T-helper 17 cell (primary cell): ENCODE results near the gene PHLDA1. TPM values are rescaled to one million over a fixed set of nuclear protein-coding genes. Genes with fewer than 3 reads are reported as not detected.
A peak's percentile ranks its signal among the peaks of the same experiment; 100 is the strongest.
"Not testable (repeated sequence)": the region's sequence is repeated elsewhere in the genome, so short reads cannot be mapped to it uniquely, and the experiment has no call there.

Experiments used
- ATAC-seq: fragments of 150-1000 bp; cut with Tn5 transposase; 2 replicates; pipeline ENCODE4 v1.10.0; 2021; ENCODE audit warnings: mild to moderate bottlenecking, moderate library complexity
- DNase-seq, 3 donors: peaks; one replicate each; pipeline versions ENCODE4 v3.0.0 to v3.0.0-alpha.2; 2020 to 2021
- H3K9me3 ChIP-seq: one replicate; pipeline ENCODE4 v1.7.0; 2013; ENCODE audit warnings: low read length, mild to moderate bottlenecking; ENCODE audit not compliant: control insufficient read depth, poor library complexity, severe bottlenecking
- H3K27ac Mint-ChIP-seq: one replicate; pipeline ENCODE4 v1.8.0; 2022; ENCODE audit warnings: mild to moderate bottlenecking, moderate library complexity, mixed read lengths
- H3K27me3 Mint-ChIP-seq: one replicate; pipeline ENCODE4 v1.8.0; 2022; ENCODE audit warnings: mixed read lengths
- H3K36me3 Mint-ChIP-seq: one replicate; pipeline ENCODE4 v1.8.0; 2022; ENCODE audit warnings: low read depth, mixed read lengths
- H3K4me1 Mint-ChIP-seq: one replicate; pipeline ENCODE4 v1.8.0; 2022; ENCODE audit warnings: mild to moderate bottlenecking, mixed read lengths
- H3K4me3 Mint-ChIP-seq: one replicate; pipeline ENCODE4 v1.8.0; 2022; ENCODE audit warnings: mild to moderate bottlenecking, moderate library complexity, mixed read lengths
- total RNA-seq, 4 donors: library from RNA in 2 of 4; stranded (reverse) in 2 of 4; gene quantifications; one replicate each; pipeline ENCODE4 v1.2.3 and lab custom pipeline; 2022 to 2026

The PHLDA1 gene
- total RNA-seq, 2 donors from 2014 or later: 22.2 to 23.6 TPM

DNA sequence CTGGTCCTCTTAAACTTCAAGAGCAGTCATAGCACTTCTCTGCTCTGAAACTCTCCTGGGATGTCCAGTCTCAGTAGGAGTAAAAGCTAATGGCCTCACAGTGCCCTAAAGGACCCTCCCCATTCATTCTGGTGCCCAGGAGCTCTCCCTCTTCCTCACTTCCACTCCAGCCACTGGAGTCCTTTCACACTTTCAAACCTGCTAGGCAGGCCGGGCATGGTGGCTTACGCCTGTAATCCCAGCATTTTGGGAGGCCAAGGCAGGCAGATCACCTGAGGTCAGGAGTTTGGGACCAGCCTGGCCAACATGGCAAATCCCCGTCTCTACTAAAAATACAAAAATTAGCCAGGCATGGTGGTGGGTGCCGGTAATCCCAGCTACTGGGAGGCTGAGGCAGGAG lies 47.7 kb downstream of the PHLDA1 start:
- H3K27me3 Mint-ChIP-seq, DNase-seq, ATAC-seq, H3K9me3 ChIP-seq, H3K36me3 Mint-ChIP-seq: not testable (repeated sequence)
- H3K27ac Mint-ChIP-seq: peak overlapping the region; percentile 91
- peak overlapping the region; percentile 78 for H3K4me3 Mint-ChIP-seq
- H3K4me1 Mint-ChIP-seq: peaks cover 39% of the 10 kb centered on the region

DNA sequence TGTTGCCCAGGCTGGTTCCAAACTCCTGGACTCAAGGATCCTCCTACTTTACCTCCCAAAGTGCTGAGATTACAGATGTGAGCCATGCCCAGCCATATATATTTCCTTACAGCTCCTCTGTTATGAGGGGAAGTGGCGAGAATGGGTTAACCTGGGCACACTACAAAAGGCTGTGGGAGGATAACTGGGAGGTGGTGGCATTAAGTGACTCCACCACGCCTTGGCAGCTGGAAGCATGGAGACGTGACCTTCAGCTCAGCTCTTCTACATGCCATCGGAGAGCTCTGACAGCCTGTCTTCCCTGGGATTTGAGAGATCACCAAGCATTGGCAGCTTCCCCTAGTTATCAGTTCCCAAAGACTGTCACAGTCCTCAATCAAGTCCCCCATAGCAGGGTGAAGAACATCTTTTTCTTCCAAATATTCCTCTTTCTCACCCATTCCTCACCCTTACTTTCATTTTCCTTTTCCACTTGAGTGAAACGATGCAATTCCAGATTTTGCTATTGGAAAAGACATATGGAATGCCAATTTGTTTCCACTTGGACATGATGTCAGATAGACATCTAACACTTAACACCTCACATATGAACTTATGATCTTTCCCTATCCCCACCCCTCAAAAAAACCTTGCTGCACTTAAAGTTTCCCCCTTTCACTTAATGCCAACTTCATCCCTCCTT lies 48.5 kb downstream of the PHLDA1 start:
- peaks cover 44% of the 10 kb centered on the region for H3K4me1 Mint-ChIP-seq

DNA sequence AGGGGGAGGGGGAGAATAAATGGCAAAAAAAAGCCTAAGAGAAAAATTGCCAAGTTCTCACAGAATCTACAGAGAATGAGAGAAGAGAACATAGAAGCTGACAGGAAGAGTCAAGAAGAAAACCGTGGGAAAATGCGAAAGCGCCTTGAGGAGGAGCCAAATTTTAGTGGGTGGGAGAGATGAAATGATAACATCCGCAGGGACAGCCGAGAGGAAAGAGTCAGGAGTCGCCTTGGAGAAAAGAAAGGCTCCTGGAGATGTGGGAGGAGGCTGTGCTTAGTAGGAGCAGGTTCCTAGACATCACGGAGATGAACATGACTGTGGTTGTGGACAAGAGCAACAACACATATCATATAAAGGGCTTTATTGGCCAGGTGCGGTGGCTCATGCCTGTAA lies 49.4 kb downstream of the PHLDA1 start:
- H3K4me3 Mint-ChIP-seq: peak overlapping the region; percentile 15
- ATAC-seq (no peak), DNase-seq (no peak)
- H3K27ac Mint-ChIP-seq: no peak overlapping the region
- peaks cover 51% of the 10 kb centered on the region for H3K4me1 Mint-ChIP-seq
- H3K27me3 Mint-ChIP-seq: no peaks in the 10 kb centered on the region
- H3K36me3 Mint-ChIP-seq: no peaks in the 10 kb centered on the region
- H3K9me3 ChIP-seq: no peaks in the 10 kb centered on the region

More for the DNA sequence above, 48.5 kb downstream of the PHLDA1 start:
- Mint-ChIP-seq H3K4me3 (peak overlapping the region; percentile 78), H3K27ac (peak overlapping the region; percentile 91), H3K36me3 (no peaks in the 10 kb centered on the region), H3K27me3 (no peaks in the 10 kb centered on the region)
- no peaks in the 10 kb centered on the region for H3K9me3 ChIP-seq
- no peak for ATAC-seq
- no peak for DNase-seq

DNA sequence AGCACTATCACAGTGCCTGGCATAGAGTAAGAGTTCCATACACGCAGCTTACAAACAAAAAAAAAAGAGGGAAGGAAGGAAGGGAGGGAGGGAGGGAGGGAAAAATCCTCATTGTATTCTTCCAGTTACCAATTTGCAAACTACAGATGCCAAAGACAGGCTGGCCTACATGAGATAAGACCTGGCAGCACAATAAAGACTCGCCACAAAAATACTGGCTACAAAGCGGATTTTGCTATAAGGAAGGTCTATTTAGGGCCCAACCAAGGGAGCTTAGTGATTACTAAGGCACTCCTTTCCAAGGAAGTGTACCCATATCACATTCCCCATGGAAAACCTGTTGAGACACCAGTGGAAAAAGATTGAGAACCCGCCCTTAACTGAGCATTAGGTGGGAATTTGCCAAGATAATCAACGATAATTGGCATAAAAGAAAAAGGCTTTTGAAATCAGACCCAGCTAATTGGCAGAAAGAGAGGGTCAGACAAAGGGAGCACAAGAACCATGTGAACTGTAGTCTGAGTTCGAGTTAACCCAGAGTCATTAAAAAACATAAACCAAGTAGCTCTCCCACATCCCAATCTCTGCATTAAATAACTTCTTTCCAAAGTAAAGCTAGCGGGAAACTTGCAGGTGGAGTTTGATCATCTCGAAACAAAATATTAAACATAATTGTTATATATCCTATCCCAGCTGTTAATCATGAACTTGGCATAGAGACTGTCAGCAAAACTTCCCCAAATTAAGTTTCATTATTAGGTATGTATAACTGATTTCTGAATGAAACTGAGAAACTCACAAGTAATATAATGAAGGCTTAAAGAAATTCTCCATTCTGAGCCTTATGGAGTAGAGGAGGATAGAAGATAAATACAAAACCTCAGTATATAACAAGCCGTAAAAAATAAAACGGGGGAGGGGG lies 50.1 kb downstream of the PHLDA1 start:
- Mint-ChIP-seq H3K4me3 (no peak overlapping the region), H3K27me3 (no peaks in the 10 kb centered on the region), H3K36me3 (no peaks in the 10 kb centered on the region), H3K4me1 (peaks cover 49% of the 10 kb centered on the region), H3K27ac (peak overlapping the region; percentile 34)
- DNase-seq (no peak), ATAC-seq (no peak)
- no peaks in the 10 kb centered on the region for H3K9me3 ChIP-seq

DNA sequence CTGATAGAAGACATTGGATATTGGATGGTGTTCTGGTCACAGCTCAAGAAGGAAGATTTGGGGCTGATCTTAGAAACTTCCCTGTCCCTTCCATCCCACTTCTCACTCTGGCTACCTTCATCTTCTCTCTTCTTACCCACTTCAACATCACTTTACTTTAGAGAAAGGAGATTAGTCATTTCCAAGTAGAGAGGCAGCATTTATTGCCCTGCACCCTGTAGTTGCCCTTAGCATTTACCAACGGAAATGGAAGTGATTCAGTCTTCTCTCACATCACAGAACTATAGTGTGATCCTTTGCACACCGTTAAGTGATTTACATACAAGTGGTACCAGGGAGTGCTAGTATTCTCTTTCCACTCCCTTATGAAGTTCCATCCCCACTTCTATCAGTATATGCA lies 52.4 kb downstream of the PHLDA1 start:
- no peaks in the 10 kb centered on the region for H3K9me3 ChIP-seq
- Mint-ChIP-seq H3K36me3 (no peaks in the 10 kb centered on the region), H3K4me1 (peaks cover 38% of the 10 kb centered on the region), H3K27ac (peak overlapping the region; percentile 98), H3K4me3 (peak overlapping the region; percentile 41), H3K27me3 (no peaks in the 10 kb centered on the region)
- DNase-seq (no peak), ATAC-seq (peak; percentile 48)

DNA sequence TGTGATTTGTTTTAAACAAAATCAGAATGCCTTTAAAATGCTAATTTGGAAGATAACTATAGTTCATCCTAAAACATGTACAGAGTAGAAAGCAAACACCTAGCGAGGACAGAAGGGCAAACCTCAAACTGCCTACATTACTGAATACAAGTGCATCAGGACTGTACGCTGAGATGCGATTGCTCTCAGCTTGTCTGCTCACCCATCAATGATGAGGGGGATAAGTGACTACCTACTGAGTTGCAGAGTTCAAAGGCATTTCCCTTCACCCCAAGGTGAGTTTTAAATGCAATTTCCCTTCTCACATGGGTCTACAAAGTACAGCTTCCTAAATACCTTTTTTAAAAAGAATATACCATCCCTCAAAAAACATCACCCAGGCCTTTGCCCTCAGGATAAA lies 52.9 kb downstream of the PHLDA1 start:
- DNase-seq (no peak), ATAC-seq (no peak)
- H3K27me3 Mint-ChIP-seq: no peaks in the 10 kb centered on the region
- H3K27ac Mint-ChIP-seq: peak overlapping the region; percentile 98
- no peaks in the 10 kb centered on the region for H3K36me3 Mint-ChIP-seq
- H3K4me3 Mint-ChIP-seq: peak overlapping the region; percentile 80
- peaks cover 35% of the 10 kb centered on the region for H3K4me1 Mint-ChIP-seq
- H3K9me3 ChIP-seq: no peaks in the 10 kb centered on the region

DNA sequence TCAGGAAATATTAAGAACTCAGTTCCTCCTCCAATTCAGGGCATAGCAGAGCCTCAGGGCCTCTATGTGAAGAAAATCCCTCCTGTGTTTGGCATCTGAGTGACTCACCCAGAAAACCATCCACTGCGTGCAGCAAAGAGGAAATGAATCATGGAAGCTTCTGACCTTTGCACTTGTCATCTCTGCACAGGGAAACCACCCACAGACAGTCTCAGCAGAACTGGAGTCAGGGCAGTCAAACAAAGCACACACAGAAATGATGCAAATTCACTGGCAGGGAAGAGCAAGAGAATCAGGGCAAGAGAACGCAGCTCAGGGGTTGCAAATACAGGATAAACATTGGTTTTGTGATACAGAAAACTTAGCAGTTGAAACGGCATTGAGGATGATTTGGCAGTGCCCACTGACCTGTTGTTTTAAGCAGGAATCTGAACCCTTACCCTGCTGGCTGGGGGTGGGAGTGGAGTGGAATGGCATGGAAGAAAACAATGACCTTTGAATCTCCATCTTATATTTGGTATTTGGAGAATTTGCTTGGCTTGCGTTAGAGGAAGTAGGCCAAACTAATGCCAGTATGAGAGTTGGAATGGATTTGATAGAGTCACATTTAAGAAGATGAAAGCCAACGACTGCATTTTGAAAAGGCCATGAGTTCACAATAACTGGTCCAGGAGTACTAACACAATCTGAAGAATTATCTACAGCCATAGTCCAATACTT lies 53.5 kb downstream of the PHLDA1 start:
- H3K9me3 ChIP-seq: no peaks in the 10 kb centered on the region
- Mint-ChIP-seq H3K27ac (peak overlapping the region; percentile 98), H3K27me3 (no peaks in the 10 kb centered on the region), H3K4me3 (peak overlapping the region; percentile 80), H3K4me1 (peaks cover 29% of the 10 kb centered on the region), H3K36me3 (no peaks in the 10 kb centered on the region)
- peak; percentile 24 to 62 (median 49) for DNase-seq
- ATAC-seq: peak; percentile 97

DNA sequence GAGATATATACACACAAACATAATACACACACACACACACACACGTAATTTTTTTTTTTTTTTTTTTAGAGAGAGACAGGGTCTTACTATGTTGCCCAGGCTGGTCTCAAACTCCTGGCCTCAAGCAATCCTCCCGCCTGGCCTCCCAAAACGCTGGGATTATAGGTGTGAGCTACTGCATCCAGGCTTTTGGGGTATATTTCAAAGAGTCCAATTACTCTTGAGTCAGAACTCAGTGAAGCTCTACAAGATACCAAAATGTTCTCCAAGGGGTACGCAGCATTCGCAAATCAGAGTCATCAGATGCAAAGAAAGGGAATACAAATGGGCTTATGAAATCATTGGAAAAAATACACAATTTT lies 54.0 kb downstream of the PHLDA1 start:
- Mint-ChIP-seq H3K27me3 (no peaks in the 10 kb centered on the region), H3K4me1 (peaks cover 25% of the 10 kb centered on the region), H3K4me3 (peak overlapping the region; percentile 80), H3K36me3 (no peaks in the 10 kb centered on the region), H3K27ac (peak overlapping the region; percentile 98)
- H3K9me3 ChIP-seq: no peaks in the 10 kb centered on the region
- ATAC-seq (peak; percentile 6), DNase-seq (no peak)

DNA sequence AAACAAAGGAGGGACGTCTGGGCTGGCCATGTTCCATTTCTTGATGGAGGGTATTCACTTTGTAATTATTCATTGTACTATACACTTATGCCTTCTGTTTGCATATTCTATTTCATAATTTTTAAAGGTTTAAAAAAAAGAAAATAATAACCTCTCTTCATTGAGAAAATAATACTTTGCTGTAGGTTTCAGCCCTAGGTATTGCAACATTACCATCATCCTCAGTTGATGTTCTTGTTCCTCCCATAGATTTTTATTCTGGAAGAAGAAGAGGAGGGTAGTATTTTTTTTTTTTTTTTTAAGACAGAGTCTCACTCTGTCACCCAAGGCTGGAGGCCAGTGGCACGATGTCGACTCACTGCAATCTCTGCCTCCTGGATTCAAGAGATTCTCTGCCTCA lies 54.7 kb downstream of the PHLDA1 start:
- H3K27ac Mint-ChIP-seq: peak overlapping the region; percentile 98

DNA sequence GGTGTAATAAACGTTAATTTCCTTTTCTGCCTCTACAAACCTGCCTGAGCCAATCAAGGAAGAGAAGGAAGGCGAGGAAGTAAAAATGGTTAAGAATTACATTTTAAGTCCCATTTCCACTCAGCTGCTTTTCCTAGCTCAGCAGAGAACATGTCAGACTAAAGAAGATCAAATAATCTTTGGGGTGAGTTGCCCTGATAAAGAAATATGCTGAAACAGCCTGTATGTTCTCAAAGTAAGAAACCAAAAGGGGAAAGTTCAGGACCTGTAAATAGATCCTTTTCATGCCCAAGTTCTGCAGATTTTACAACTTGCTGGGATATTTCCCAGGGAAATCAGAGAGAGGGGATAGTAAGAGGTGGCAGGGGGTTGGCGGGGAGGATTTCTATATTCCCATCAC lies 55.5 kb downstream of the PHLDA1 start:
- no peaks in the 10 kb centered on the region for H3K36me3 Mint-ChIP-seq
- H3K9me3 ChIP-seq: no peaks in the 10 kb centered on the region
- no peak overlapping the region for H3K4me3 Mint-ChIP-seq
- no peaks in the 10 kb centered on the region for H3K27me3 Mint-ChIP-seq
- DNase-seq: no peak
- H3K27ac Mint-ChIP-seq: peak overlapping the region; percentile 98
- H3K4me1 Mint-ChIP-seq: peaks cover 22% of the 10 kb centered on the region
- no peak for ATAC-seq

More for the DNA sequence above, 54.7 kb downstream of the PHLDA1 start:
- Mint-ChIP-seq H3K4me3 (no peak overlapping the region), H3K27me3 (no peaks in the 10 kb centered on the region), H3K4me1 (peaks cover 22% of the 10 kb centered on the region), H3K36me3 (no peaks in the 10 kb centered on the region)
- ATAC-seq (no peak), DNase-seq (no peak)
- H3K9me3 ChIP-seq: no peaks in the 10 kb centered on the region

DNA sequence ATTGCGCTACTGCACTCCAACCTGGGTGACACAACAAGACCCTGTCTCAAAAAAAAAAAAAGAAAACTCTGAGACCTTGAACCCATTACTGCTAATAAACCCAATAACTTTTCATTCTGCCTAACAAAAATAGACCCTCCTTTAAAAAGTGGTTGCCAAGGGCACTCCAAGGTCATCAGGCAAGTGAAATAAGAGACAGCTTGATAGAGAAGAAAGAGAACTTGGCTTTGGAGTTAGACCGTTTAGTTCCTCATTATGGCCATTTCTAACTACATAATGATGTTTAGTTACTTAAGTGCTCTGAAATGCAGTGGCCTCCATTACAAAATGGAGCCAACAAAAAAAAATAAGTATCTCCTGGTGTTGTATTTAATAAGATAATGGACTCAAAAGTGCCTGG lies 55.9 kb downstream of the PHLDA1 start:
- peak overlapping the region; percentile 98 for H3K27ac Mint-ChIP-seq
- H3K9me3 ChIP-seq: no peaks in the 10 kb centered on the region
- no peaks in the 10 kb centered on the region for H3K36me3 Mint-ChIP-seq
- no peak for DNase-seq
- ATAC-seq: no peak
- H3K27me3 Mint-ChIP-seq: no peaks in the 10 kb centered on the region
- peaks cover 19% of the 10 kb centered on the region for H3K4me1 Mint-ChIP-seq
- H3K4me3 Mint-ChIP-seq: no peak overlapping the region
